ENCODE results near the gene HOXA10.

The HOXA10 gene

GRCh38 chr7:27186668-27187474 is 12.8 kb upstream of the HOXA10 start:
- H3K36me3 ChIP-seq (ENCODE audit: control insufficient read depth, low read depth, low read length): no peaks in the 10 kb centered on the region
- no peak overlapping the region for H3K4me3 ChIP-seq (ENCODE audit: low read length)
- peaks cover 9% of the 10 kb centered on the region for H3K4me1 ChIP-seq (ENCODE audit: control insufficient read depth, low read depth, low read length)
- no peak overlapping the region for H3K9ac ChIP-seq (ENCODE audit: low read length)
- peaks cover 9% of the 10 kb centered on the region for H3K9me3 ChIP-seq (ENCODE audit: control insufficient read depth, low read depth, low read length)
- no peak overlapping the region for H3K27ac ChIP-seq (ENCODE audit: low read length)
- peaks cover 100% of the 10 kb centered on the region for H3K27me3 ChIP-seq (ENCODE audit: control insufficient read depth, insufficient read depth, low read length)

GRCh38 chr7:27185854-27186667 is 11.9 kb upstream of the HOXA10 start:
- Histone ChIP-seq H3K36me3 (ENCODE audit: control insufficient read depth, low read depth, low read length) (no peaks in the 10 kb centered on the region), H3K9me3 (ENCODE audit: control insufficient read depth, low read depth, low read length) (peaks cover 9% of the 10 kb centered on the region), H3K4me1 (ENCODE audit: control insufficient read depth, low read depth, low read length) (peaks cover 9% of the 10 kb centered on the region), H3K9ac (ENCODE audit: low read length) (no peak overlapping the region), H3K4me3 (ENCODE audit: low read length) (no peak overlapping the region), H3K27ac (ENCODE audit: low read length) (no peak overlapping the region), H3K27me3 (ENCODE audit: control insufficient read depth, insufficient read depth, low read length) (peaks cover 100% of the 10 kb centered on the region)

- Histone ChIP-seq H3K27ac (ENCODE audit: low read length) (no peak within 1 kb of the TSS), H3K9ac (ENCODE audit: low read length) (no peak within 1 kb of the TSS)
Observed at GRCh38 chr7:27185013-27185853, 11.1 kb upstream of the HOXA10 start, which contains the start of gene HOXA11. Gene HOXA11, minus strand, starts transcription at chr7:27185232. Its CDS starts 88 bp downstream, at chr7:27185144.

DNA sequence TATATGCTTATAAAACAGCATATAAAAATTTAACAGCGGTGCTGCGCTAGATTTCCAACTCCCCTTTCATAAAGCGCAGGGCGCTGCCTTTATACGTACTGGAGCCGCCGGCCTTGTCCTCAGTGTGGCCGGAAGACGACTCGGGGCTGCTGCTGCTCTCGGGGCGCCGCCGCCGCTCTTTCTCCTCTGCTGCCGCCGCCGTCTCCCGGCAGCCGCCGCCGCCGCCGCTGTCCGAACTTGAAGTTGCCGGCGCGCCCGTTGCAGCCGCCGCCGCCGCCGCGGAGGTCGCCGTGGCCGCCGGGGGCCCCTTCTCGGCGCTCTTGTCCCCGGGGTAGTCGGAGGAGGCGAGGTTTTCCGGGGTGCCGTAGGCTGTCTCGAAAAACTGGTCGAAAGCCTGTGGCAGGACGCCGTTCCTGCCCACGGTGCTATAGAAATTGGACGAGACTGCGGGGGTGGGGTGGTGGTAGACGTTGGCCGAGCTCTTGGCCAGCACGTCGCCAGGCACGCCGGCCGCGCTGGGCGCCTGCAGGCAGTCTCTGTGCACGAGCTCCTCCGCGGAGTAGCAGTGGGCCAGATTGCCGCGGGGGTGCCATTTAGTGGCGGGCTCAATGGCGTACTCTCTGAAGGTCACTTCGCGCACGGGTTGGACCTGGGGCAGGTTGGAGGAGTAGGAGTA is 10.4 kb upstream of the HOXA10 start:
- H3K4me3 ChIP-seq (ENCODE audit: low read length): no peak overlapping the region

More at GRCh38 chr7:27185013-27185853, 11.1 kb upstream of the HOXA10 start, which contains the start of gene HOXA11:
- Histone ChIP-seq H3K4me1 (ENCODE audit: control insufficient read depth, low read depth, low read length) (peaks cover 9% of the 10 kb centered on the region), H3K4me3 (ENCODE audit: low read length) (peak within 1 kb of the TSS; percentile 2), H3K27me3 (ENCODE audit: control insufficient read depth, insufficient read depth, low read length) (peaks cover 100% of the 10 kb centered on the region), H3K9me3 (ENCODE audit: control insufficient read depth, low read depth, low read length) (peaks cover 3% of the 10 kb centered on the region), H3K36me3 (ENCODE audit: control insufficient read depth, low read depth, low read length) (no peaks in the 10 kb centered on the region)

DNA sequence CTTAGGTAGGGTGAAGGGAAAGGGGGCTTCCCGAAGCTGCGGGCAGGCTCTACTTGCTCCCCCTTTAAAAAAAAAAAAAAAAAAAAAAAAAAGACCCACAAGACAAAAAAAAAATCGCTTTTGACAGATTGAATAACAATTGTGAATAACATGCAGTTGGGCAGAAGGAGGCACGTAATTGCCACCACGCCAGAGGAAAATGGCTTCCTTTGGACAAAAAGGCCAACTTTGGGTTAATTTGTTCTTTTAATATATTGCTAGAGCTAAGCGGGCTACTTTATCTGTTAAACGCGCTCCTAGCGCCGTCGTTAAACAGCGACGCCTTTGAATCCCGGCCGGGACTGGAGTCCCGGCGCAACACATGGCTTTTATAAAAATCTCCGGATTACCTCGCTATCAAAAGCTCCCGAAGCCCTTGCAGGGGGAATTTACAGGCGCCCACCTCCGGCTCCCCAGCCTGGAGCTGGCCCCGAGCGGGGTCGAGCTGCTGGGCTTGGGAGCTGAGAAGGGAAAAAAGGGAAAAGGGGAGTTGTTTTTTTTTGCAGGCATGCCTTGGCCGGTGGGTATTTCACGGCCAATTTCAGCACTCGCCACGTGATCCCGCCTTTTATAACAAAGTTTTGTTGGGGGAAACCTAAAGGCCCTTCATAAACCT is 9.7 kb upstream of the HOXA10 start:
- Histone ChIP-seq H3K27ac (ENCODE audit: low read length) (no peak overlapping the region), H3K9me3 (ENCODE audit: control insufficient read depth, low read depth, low read length) (no peaks in the 10 kb centered on the region), H3K27me3 (ENCODE audit: control insufficient read depth, insufficient read depth, low read length) (peaks cover 100% of the 10 kb centered on the region), H3K4me3 (ENCODE audit: low read length) (no peak overlapping the region), H3K9ac (ENCODE audit: low read length) (no peak overlapping the region), H3K4me1 (ENCODE audit: control insufficient read depth, low read depth, low read length) (peaks cover 9% of the 10 kb centered on the region), H3K36me3 (ENCODE audit: control insufficient read depth, low read depth, low read length) (no peaks in the 10 kb centered on the region)

More for the DNA sequence above, 10.4 kb upstream of the HOXA10 start:
- Histone ChIP-seq H3K9ac (ENCODE audit: low read length) (no peak overlapping the region), H3K27me3 (ENCODE audit: control insufficient read depth, insufficient read depth, low read length) (peaks cover 100% of the 10 kb centered on the region), H3K4me1 (ENCODE audit: control insufficient read depth, low read depth, low read length) (peaks cover 9% of the 10 kb centered on the region), H3K9me3 (ENCODE audit: control insufficient read depth, low read depth, low read length) (no peaks in the 10 kb centered on the region), H3K27ac (ENCODE audit: low read length) (no peak overlapping the region), H3K36me3 (ENCODE audit: control insufficient read depth, low read depth, low read length) (no peaks in the 10 kb centered on the region)

- Histone ChIP-seq H3K9ac (ENCODE audit: low read length) (no peak overlapping the region), H3K9me3 (ENCODE audit: control insufficient read depth, low read depth, low read length) (no peaks in the 10 kb centered on the region), H3K27ac (ENCODE audit: low read length) (no peak overlapping the region), H3K4me1 (ENCODE audit: control insufficient read depth, low read depth, low read length) (peaks cover 3% of the 10 kb centered on the region), H3K36me3 (ENCODE audit: control insufficient read depth, low read depth, low read length) (no peaks in the 10 kb centered on the region), H3K27me3 (ENCODE audit: control insufficient read depth, insufficient read depth, low read length) (peaks cover 100% of the 10 kb centered on the region), H3K4me3 (ENCODE audit: low read length) (no peak overlapping the region)
Observed at GRCh38 chr7:27182861-27183681, 9.0 kb upstream of the HOXA10 start.

- H3K27ac ChIP-seq (ENCODE audit: low read length): no peak overlapping the region
- H3K9ac ChIP-seq (ENCODE audit: low read length): no peak overlapping the region
- no peak overlapping the region for H3K4me3 ChIP-seq (ENCODE audit: low read length)
- H3K27me3 ChIP-seq (ENCODE audit: control insufficient read depth, insufficient read depth, low read length): peaks cover 100% of the 10 kb centered on the region
- H3K4me1 ChIP-seq (ENCODE audit: control insufficient read depth, low read depth, low read length): no peaks in the 10 kb centered on the region
- H3K9me3 ChIP-seq (ENCODE audit: control insufficient read depth, low read depth, low read length): no peaks in the 10 kb centered on the region
- H3K36me3 ChIP-seq (ENCODE audit: control insufficient read depth, low read depth, low read length): no peaks in the 10 kb centered on the region
Observed at GRCh38 chr7:27182285-27182841, 8.2 kb upstream of the HOXA10 start.

GRCh38 chr7:27181795-27182275 is 7.7 kb upstream of the HOXA10 start:
- H3K4me3 ChIP-seq (ENCODE audit: low read length): no peak overlapping the region
- H3K9me3 ChIP-seq (ENCODE audit: control insufficient read depth, low read depth, low read length): no peaks in the 10 kb centered on the region
- H3K27me3 ChIP-seq (ENCODE audit: control insufficient read depth, insufficient read depth, low read length): peaks cover 100% of the 10 kb centered on the region
- no peaks in the 10 kb centered on the region for H3K4me1 ChIP-seq (ENCODE audit: control insufficient read depth, low read depth, low read length)
- no peaks in the 10 kb centered on the region for H3K36me3 ChIP-seq (ENCODE audit: control insufficient read depth, low read depth, low read length)
- H3K9ac ChIP-seq (ENCODE audit: low read length): no peak overlapping the region
- H3K27ac ChIP-seq (ENCODE audit: low read length): no peak overlapping the region

GRCh38 chr7:27180431-27181420 is 6.6 kb upstream of the HOXA10 start:
- H3K4me1 ChIP-seq (ENCODE audit: control insufficient read depth, low read depth, low read length): no peaks in the 10 kb centered on the region
- no peak overlapping the region for H3K27ac ChIP-seq (ENCODE audit: low read length)
- no peaks in the 10 kb centered on the region for H3K36me3 ChIP-seq (ENCODE audit: control insufficient read depth, low read depth, low read length)
- H3K27me3 ChIP-seq (ENCODE audit: control insufficient read depth, insufficient read depth, low read length): peaks cover 100% of the 10 kb centered on the region
- H3K9ac ChIP-seq (ENCODE audit: low read length): no peak overlapping the region
- no peak overlapping the region for H3K4me3 ChIP-seq (ENCODE audit: low read length)
- no peaks in the 10 kb centered on the region for H3K9me3 ChIP-seq (ENCODE audit: control insufficient read depth, low read depth, low read length)

All from iPS-18a (cell line).